Thoracic aorta (tissue), 2 donors: Measurements from ENCODE around the gene DGKE. TPM values are rescaled to one million over a fixed set of nuclear protein-coding genes. Genes with fewer than 3 reads are reported as not detected.
A peak's percentile ranks its signal among the peaks of the same experiment; 100 is the strongest.

ENCODE experiments used
- ATAC-seq: fragments of 150-250 bp; one replicate; pipeline ENCODE4 v1.8.0; 2017; ENCODE audit warnings: low read depth; ENCODE audit not compliant: insufficient number of reproducible peaks, low FRiP score
- DNase-seq: peaks from one replicate; pipeline ENCODE4 v3.0.0-alpha.2; 2020; ENCODE audit warnings: low spot score
- H3K27ac ChIP-seq, 2 donors: fragments of 200-600 bp; sonication (generic); 1 replicate in 1 of 2; 2 replicates in 1 of 2; pipeline ENCODE4 v1.5.1; 2016; ENCODE audit warnings: mild to moderate bottlenecking in 2 of 2, moderate library complexity in 2 of 2
- H3K27me3 ChIP-seq: fragments of 200-600 bp; sonication (generic); replicated peaks from 2 replicates; pipeline ENCODE4 v1.6.0; 2016; ENCODE audit warnings: mild to moderate bottlenecking; ENCODE audit not compliant: insufficient read depth
- H3K36me3 ChIP-seq: fragments of 200-600 bp; sonication (generic); one replicate; pipeline ENCODE4 v1.5.1; 2016
- H3K4me1 ChIP-seq, 2 donors: fragments of 200-600 bp; sonication (generic); 1 replicate in 1 of 2; 2 replicates in 1 of 2; pipeline versions ENCODE4 v1.5.1 to v1.6.0; 2016; ENCODE audit warnings: low read depth in 2 of 2, mild to moderate bottlenecking in 1 of 2; ENCODE audit not compliant: control insufficient read depth in 1 of 2
- H3K4me3 ChIP-seq: fragments of 200-600 bp; sonication (generic); 2 replicates; pipeline ENCODE4 v1.5.1; 2016; ENCODE audit warnings: mild to moderate bottlenecking
- H3K9me3 ChIP-seq: fragments of 200-600 bp; sonication (generic); 2 replicates; pipeline ENCODE4 v1.5.1; 2016
- CTCF ChIP-seq: fragments of 200-600 bp; sonication (generic); IDR thresholded peaks from one replicate; pipeline ENCODE4 v1.5.1; 2019; ENCODE audit warnings: antibody characterized with exemption
- total RNA-seq, 2 donors: library from RNA; depleted of rRNA; stranded (reverse); fragments of >200 nt; gene quantifications; one replicate each; pipeline versions ENCODE4 v1.1.0 to v1.2.3, GENCODE V29; 2016

The DGKE gene
- total RNA-seq, 2 donors from 2014 or later = 8.7 to 9.9 TPM

GRCh38 chr17:56833057-56833808 is 718 bp upstream of the DGKE start:
- Histone ChIP-seq H3K9me3 (no peaks in the 10 kb centered on the region), H3K4me3 (peak overlapping the region; percentile 92), H3K27ac (peak overlapping the region in 1 of 2 donors; percentile 62), H3K4me1 (peaks cover 9 to 30% of the 10 kb centered on the region in 2 donors), H3K27me3 (no peaks in the 10 kb centered on the region), H3K36me3 (no peaks in the 10 kb centered on the region)
- ATAC-seq (peak; percentile 21), DNase-seq (no peak)
- no peak for TF ChIP-seq CTCF

GRCh38 chr17:56834380-56835263 is 671 bp downstream of the DGKE start:
- H3K36me3 ChIP-seq = no peaks in the 10 kb centered on the region
- no peaks in the 10 kb centered on the region for H3K27me3 ChIP-seq
- H3K9me3 ChIP-seq = no peaks in the 10 kb centered on the region
- no peak for TF ChIP-seq CTCF
- H3K4me1 ChIP-seq = peaks cover 9 to 30% of the 10 kb centered on the region in 2 donors
- peak overlapping the region; percentile 92 for H3K4me3 ChIP-seq
- H3K27ac ChIP-seq = peak overlapping the region; percentile 43 to 63
- no peak for DNase-seq
- peak; percentile 11 for ATAC-seq

- Histone ChIP-seq H3K36me3 (no peaks in the 10 kb centered on the region), H3K4me1 (peaks cover 9 to 30% of the 10 kb centered on the region in 2 donors), H3K27me3 (no peaks in the 10 kb centered on the region), H3K27ac (no peak overlapping the region), H3K9me3 (no peaks in the 10 kb centered on the region), H3K4me3 (peak overlapping the region; percentile 92)
- ATAC-seq (no peak), DNase-seq (no peak)
- TF ChIP-seq CTCF = no peak
These were observed 1.3 kb downstream of the DGKE start for GRCh38 chr17:56835264-56835585.

GRCh38 chr17:56838687-56839086 is 4.7 kb downstream of the DGKE start:
- no peak for TF ChIP-seq CTCF
- ATAC-seq = no peak
- Histone ChIP-seq H3K4me1 (peaks cover 0 to 18% of the 10 kb centered on the region in 2 donors), H3K27ac (no peak overlapping the region), H3K27me3 (no peaks in the 10 kb centered on the region), H3K36me3 (no peaks in the 10 kb centered on the region), H3K9me3 (no peaks in the 10 kb centered on the region), H3K4me3 (no peak overlapping the region)
- no peak for DNase-seq

GRCh38 chr17:56842577-56842976 is 8.6 kb downstream of the DGKE start:
- DNase-seq = no peak
- H3K9me3 ChIP-seq = no peaks in the 10 kb centered on the region
- H3K27ac ChIP-seq = no peak overlapping the region
- ATAC-seq = no peak
- no peaks in the 10 kb centered on the region for H3K36me3 ChIP-seq
- no peaks in the 10 kb centered on the region for H3K27me3 ChIP-seq
- no peak for TF ChIP-seq CTCF
- no peak overlapping the region for H3K4me3 ChIP-seq
- H3K4me1 ChIP-seq = no peaks in the 10 kb centered on the region
